GM12878 (cell line): ENCODE measurements around the gene ARHGAP44. TPM values are rescaled to one million over a fixed set of nuclear protein-coding genes. Genes with fewer than 3 reads are reported as not detected.

Experiments
- ATAC-seq: fragments of 200-7000 bp; cut with Tn5 transposase; 3 replicates; pipeline ENCODE4 v1.9.1; 2020; ENCODE audit warnings: mild to moderate bottlenecking, moderate library complexity
- BruUV-seq: library from RNA; stranded (reverse); fragments of 400-500 nt; replicated peaks from 2 replicates; lab custom pipeline; 2021; lab: Mats Ljungman, UMichigan
- CTCF ChIA-PET: fragments of 300-600 bp; sonication (Branson Sonifier 250); formaldehyde crosslinking; extraction: SDS; loops from one replicate; lab custom pipeline; 2021; ENCODE audit warnings: inconsistent platforms; lab: Yijun Ruan, JAX
- POLR2A ChIA-PET: fragments of 350-600 bp; formaldehyde crosslinking; extraction: SDS; loops from one replicate; lab custom pipeline; 2021; ENCODE audit warnings: inconsistent platforms; lab: Charles Lee
- RAD21 ChIA-PET: fragments of 300-600 bp; sonication (Branson Sonifier 250); formaldehyde crosslinking; loops from one replicate; lab custom pipeline; 2023; ENCODE audit warnings: antibody characterized with exemption; ENCODE audit not compliant: unreplicated experiment; lab: Charles Lee
- SMC1A ChIA-PET: fragments of 300-600 bp; sonication (Branson Sonifier 250); formaldehyde crosslinking; loops from one replicate; lab custom pipeline; 2023; ENCODE audit not compliant: unreplicated experiment, uncharacterized antibody; lab: Charles Lee
- DNase-seq: peaks from one replicate; pipeline ENCODE4 v3.0.0-alpha.2; 2011; ENCODE audit warnings: low read depth, low spot score
- FAIRE-seq: peaks from 3 replicates; lab custom pipeline; 2011; peaks lifted over from hg19 to GRCh38; lab: Jason Lieb, UNC
- H2AFZ ChIP-seq: 2 replicates; pipeline ENCODE4 v1.6.0; 2011; ENCODE audit warnings: low read depth, low read length, control low read depth; ENCODE audit not compliant: control insufficient read depth
- H3K27ac ChIP-seq: 2 replicates; pipeline ENCODE4 v1.5.1; 2011; ENCODE audit warnings: control low read depth; ENCODE audit not compliant: control insufficient read depth, insufficient read depth
- H3K27me3 ChIP-seq, 2 experiments: replicated peaks in 1 of 2; 2 replicates each; pipeline versions ENCODE4 v1.6.0 to v1.6.1; 2011; ENCODE audit warnings: low read length in 1 of 2; ENCODE audit not compliant: control insufficient read depth in 2 of 2, insufficient read depth in 2 of 2
- H3K36me3 ChIP-seq, 2 experiments: 2 replicates each; pipeline ENCODE4 v1.5.1; 2011; ENCODE audit warnings: low read length in 1 of 2; ENCODE audit not compliant: control insufficient read depth in 2 of 2, insufficient read depth in 2 of 2
- H3K4me1 ChIP-seq: 2 replicates; pipeline ENCODE4 v1.6.1; 2011; ENCODE audit warnings: mild to moderate bottlenecking, low read length, moderate library complexity, mixed read lengths; ENCODE audit not compliant: control insufficient read depth, insufficient read depth
- H3K4me2 ChIP-seq: 2 replicates; pipeline ENCODE4 v1.6.0; 2011; ENCODE audit warnings: control low read depth; ENCODE audit not compliant: control insufficient read depth, insufficient read depth
- H3K4me3 ChIP-seq: fragments of 200-600 bp; sonication (generic); 2 replicates; pipeline ENCODE4 v1.5.1; 2016
- H3K79me2 ChIP-seq: 2 replicates; pipeline ENCODE4 v1.6.0; 2011; ENCODE audit warnings: low read length; ENCODE audit not compliant: control insufficient read depth, insufficient read depth
- H3K9ac ChIP-seq: 2 replicates; pipeline ENCODE4 v1.8.0; 2011; ENCODE audit warnings: low read length, control low read depth, mixed read lengths; ENCODE audit not compliant: control insufficient read depth, insufficient read depth
- H3K9me3 ChIP-seq: replicated peaks from 3 replicates; pipeline ENCODE4 v1.5.1; 2011; ENCODE audit warnings: mild to moderate bottlenecking, low read length; ENCODE audit not compliant: control insufficient read depth, insufficient read depth
- H4K20me1 ChIP-seq: 2 replicates; pipeline ENCODE4 v1.6.0; 2011; ENCODE audit not compliant: control insufficient read depth, insufficient read depth
- MEF2B ChIP-seq: fragments of 450-650 bp; IDR thresholded peaks from 2 replicates; pipeline ENCODE4 v1.6.1; 2018; ENCODE audit warnings: mild to moderate bottlenecking, moderate library complexity; ENCODE audit not compliant: partially characterized antibody, poor library complexity, severe bottlenecking
- MYB ChIP-seq: fragments of 150-350 bp; IDR thresholded peaks from 2 replicates; pipeline ENCODE4 v1.6.1; 2014; ENCODE audit warnings: mild to moderate bottlenecking, low read depth, low read length, borderline replicate concordance
- SMAD5 ChIP-seq: IDR thresholded peaks from 2 replicates; pipeline ENCODE4 v1.6.1; 2016; ENCODE audit warnings: antibody characterized with exemption, low read depth
- SMC3 ChIP-seq: IDR thresholded peaks from 2 replicates; pipeline ENCODE4 v1.6.1; 2011; ENCODE audit warnings: low read length, improper control_type of control experiment, borderline replicate concordance
- ZBED1 ChIP-seq: IDR thresholded peaks from 2 replicates; pipeline ENCODE4 v1.6.1; 2016; ENCODE audit warnings: borderline replicate concordance
- ZNF622 ChIP-seq: fragments of 450-650 bp; IDR thresholded peaks from 2 replicates; pipeline ENCODE4 v1.6.1; 2017; ENCODE audit warnings: mild to moderate bottlenecking, inconsistent platforms
- in situ Hi-C: fragments of 300-500 bp; cut with MboI; formaldehyde crosslinking; loops from 9 replicates; pipeline ENCODE4 v1.14.3; 2018; ENCODE audit warnings: mixed read lengths
- intact Hi-C: fragments of 100-400 bp; cut with micrococcal nuclease; formaldehyde crosslinking; loops from one replicate; pipeline ENCODE4 v1.14.2; 2022; ENCODE audit not compliant: unreplicated experiment
- polyA plus RNA-seq, 11 experiments: library from polyadenylated mRNA; depleted of rRNA in 4 of 11; unstranded in 6 of 11; stranded (reverse) in 5 of 11; fragments of >200 nt; fragmentation: Nextera tagmentation in 4 of 11; fragmentation: Illumina TruSeq in 1 of 11; extraction: Ambion mirVana in 4 of 11; extraction: Trizol in 1 of 11; gene quantifications; 1 replicate in 1 of 11; 2 replicates in 10 of 11; pipeline versions ENCODE4 v1.2.1 to v1.2.3, GENCODE V29; 2011 to 2016; ENCODE audit warnings: inconsistent platforms in 2 of 11, missing spikeins in 2 of 11, low read depth in 1 of 11
- total RNA-seq, 4 experiments: library from RNA; depleted of rRNA in 3 of 4; stranded (reverse); fragments of >200 nt in 3 of 4; fragmentation: Illumina TruSeq in 1 of 4; extraction: Trizol in 1 of 4; gene quantifications; 2 replicates each; pipeline versions ENCODE4 v1.2.1 to v1.2.3, GENCODE V29; 2013 to 2021
- TF ChIP-seq, protein P1 (sequence below): fragments of 450-650 bp; conservative IDR thresholded peaks from 2 replicates; pipeline ENCODE4 v1.6.1; 2017; ENCODE audit warnings: mild to moderate bottlenecking, moderate library complexity
- TF ChIP-seq, protein P2 (sequence below): fragments of 450-650 bp; IDR thresholded peaks from 2 replicates; pipeline ENCODE4 v1.6.1; 2017; ENCODE audit warnings: low read depth, mild to moderate bottlenecking, moderate library complexity

The ARHGAP44 gene
- total and polyA plus RNA-seq, 10 of the 15 experiments (the other 5 are each of a cell fraction or from before 2014, with no cell fraction given): 0.11 to 1.2 (median 0.48) TPM

DNA sequence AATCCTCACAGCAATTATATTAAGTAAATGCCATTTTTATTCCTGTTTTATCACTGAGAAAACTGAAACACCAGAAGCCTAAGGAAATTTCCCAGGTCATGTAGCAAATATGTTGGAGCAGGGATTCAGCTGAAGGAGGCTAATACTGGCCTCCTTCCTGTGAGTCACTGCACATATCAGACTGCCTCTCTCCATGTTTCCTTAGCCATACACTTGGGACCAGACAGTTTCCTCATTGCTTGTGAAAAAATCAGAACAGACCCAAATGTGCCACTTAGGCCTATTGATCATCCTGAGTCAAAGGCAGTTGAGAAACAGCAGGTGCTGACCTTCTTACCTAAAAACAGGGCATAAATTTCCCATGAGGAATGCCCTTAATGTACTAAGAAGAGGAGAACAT, 247.5 kb downstream of the ARHGAP44 start:
- H3K4me1 ChIP-seq: no peaks in the 10 kb centered on the region
- no peak for FAIRE-seq
- H3K27ac ChIP-seq: no peak overlapping the region
- H3K9ac ChIP-seq: no peak overlapping the region
- POLR2A ChIA-PET: no interaction called here
- H3K4me2 ChIP-seq: no peak overlapping the region
- in situ Hi-C loops: no loop called here
- H3K27me3 ChIP-seq: no peaks in the 10 kb centered on the region
- TF ChIP-seq ZNF622 (no peak), SMC3 (no peak), ZBED1 (no peak), MYB (no peak), MEF2B (no peak), SMAD5 (no peak)
- TF ChIP-seq, protein P1, sequence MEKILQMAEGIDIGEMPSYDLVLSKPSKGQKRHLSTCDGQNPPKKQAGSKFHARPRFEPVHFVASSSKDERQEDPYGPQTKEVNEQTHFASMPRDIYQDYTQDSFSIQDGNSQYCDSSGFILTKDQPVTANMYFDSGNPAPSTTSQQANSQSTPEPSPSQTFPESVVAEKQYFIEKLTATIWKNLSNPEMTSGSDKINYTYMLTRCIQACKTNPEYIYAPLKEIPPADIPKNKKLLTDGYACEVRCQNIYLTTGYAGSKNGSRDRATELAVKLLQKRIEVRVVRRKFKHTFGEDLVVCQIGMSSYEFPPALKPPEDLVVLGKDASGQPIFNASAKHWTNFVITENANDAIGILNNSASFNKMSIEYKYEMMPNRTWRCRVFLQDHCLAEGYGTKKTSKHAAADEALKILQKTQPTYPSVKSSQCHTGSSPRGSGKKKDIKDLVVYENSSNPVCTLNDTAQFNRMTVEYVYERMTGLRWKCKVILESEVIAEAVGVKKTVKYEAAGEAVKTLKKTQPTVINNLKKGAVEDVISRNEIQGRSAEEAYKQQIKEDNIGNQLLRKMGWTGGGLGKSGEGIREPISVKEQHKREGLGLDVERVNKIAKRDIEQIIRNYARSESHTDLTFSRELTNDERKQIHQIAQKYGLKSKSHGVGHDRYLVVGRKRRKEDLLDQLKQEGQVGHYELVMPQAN: no peak
- TF ChIP-seq, protein P2, sequence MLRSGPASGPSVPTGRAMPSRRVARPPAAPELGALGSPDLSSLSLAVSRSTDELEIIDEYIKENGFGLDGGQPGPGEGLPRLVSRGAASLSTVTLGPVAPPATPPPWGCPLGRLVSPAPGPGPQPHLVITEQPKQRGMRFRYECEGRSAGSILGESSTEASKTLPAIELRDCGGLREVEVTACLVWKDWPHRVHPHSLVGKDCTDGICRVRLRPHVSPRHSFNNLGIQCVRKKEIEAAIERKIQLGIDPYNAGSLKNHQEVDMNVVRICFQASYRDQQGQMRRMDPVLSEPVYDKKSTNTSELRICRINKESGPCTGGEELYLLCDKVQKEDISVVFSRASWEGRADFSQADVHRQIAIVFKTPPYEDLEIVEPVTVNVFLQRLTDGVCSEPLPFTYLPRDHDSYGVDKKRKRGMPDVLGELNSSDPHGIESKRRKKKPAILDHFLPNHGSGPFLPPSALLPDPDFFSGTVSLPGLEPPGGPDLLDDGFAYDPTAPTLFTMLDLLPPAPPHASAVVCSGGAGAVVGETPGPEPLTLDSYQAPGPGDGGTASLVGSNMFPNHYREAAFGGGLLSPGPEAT: no peak
- H3K79me2 ChIP-seq: no peaks in the 10 kb centered on the region
- ATAC-seq: no peak
- no peak overlapping the region for H3K4me3 ChIP-seq
- H3K9me3 ChIP-seq: no peaks in the 10 kb centered on the region; the same call in 2 of the 3 replicates
- H2AFZ ChIP-seq: no peak overlapping the region
- no TSS peak for BruUV-seq
- SMC1A ChIA-PET: no interaction called here
- no peaks in the 10 kb centered on the region for H4K20me1 ChIP-seq
- intact Hi-C loops: no loop called here
- CTCF ChIA-PET: interaction anchor here (5.6 kb wide), 1 partner anchor 6 kb away, joined by 40 read pairs; no protein-coding TSS in a partner anchor
- no peaks in the 10 kb centered on the region for H3K36me3 ChIP-seq
- DNase-seq: no peak
- RAD21 ChIA-PET: no interaction called here
